MV-4-11 (cell line): ENCODE results near the gene KCNH1.

ENCODE experiments used
- DNase-seq: peaks from one replicate; lab custom pipeline; 2025; lab: John Stamatoyannopoulos, UW

Gene KCNH1

DNA sequence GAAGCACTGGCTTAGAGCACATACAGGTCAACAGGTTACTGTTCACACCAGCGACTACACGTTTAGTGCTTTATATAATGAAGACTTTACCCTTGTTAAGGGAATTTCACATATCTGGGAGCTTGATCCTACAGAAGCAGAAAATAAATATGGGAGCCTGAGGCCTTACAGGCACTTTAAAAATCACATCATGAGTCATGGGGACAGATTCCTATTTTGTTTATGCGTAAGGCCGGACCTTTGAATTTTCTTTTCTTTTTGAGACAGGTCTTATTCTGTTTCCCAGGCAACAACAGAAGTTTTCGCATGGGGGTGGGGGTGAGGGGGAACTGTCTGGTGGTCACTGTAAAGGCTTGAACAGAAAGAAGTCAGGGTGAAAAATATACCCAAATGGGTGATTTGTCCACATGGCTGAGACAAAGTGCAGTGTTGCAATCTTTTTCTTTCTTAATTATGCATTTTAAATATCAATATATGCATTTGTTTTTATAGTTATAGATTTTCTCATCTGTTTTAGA lies 276.7 kb downstream of the KCNH1 start:
- no peak for DNase-seq

DNA sequence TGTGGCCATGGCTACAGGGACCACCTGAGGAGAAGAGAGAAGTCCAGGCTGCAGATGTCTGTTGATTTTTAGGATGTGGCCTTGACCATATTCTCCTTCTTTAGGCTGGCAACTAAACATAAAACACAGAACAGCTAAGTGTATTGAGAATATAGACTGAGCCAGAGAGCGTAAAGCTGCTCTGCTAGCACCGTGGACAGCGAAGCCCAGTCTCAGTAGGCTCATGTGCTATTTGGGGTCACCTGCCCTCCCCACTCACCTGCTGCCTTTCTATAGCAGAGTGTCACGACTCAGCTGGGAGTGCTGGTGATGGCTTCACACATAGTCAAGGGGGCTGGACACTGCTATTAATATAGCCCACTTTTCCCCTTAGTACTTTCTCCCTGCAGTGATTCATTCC lies 278.5 kb downstream of the KCNH1 start:
- DNase-seq: no peak

- no peak for DNase-seq
Measured at GRCh38 chr1:210853276-210853675, 280.7 kb downstream of the KCNH1 start.

DNA sequence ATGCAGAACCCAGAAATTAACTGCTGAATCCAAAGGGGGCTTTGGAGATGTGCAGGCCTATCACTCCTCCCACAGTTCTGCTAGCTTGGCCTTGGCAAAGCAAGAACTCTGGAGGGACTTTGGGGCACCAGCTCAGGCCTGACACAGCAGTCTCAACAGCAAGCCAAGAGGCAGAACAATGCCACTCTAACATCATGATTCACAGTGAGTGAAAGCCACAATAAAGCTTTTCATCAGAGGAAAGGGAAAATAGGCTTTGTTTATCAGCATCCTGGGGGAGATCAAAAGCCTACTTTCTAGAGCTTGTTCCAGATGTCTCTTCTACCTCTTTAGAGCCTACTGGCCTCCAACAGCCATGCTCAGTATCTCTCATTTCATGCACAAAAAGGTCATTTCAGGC lies 283.4 kb downstream of the KCNH1 start:
- DNase-seq: no peak

GRCh38 chr1:210848474-210848873 lies 285.5 kb downstream of the KCNH1 start:
- no peak for DNase-seq

DNA sequence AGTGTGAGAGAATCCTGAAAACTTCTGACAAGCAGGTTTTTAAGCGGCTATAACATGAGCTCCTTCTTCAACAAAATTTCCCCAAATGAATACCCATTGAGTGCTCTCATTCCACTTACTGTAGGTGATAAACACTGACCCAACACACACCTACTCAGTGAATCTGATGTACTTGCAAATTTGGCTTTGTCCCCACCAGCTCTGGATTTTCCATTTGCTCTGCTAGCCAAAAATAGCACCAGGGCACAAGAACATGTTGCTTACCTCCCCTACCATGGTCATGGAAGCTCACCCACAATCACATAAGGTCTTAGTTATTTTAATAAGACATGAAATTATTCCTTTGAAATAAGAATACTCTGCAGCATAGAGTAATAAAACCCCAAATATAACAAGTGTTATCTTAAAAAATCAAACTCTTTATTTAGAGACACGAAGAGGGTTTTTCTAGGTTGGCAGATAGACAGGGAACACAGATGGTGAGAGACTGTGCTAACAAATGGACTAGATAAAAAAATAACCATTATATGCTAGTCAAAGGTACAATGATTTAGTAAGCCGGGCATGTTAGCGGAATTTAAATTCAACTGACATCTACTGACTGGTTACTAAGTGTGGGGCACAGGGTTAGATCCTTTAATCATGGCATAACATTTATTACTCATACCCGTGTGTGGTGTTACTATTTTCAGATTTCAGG lies 291.9 kb downstream of the KCNH1 start:
- DNase-seq: no peak

DNA sequence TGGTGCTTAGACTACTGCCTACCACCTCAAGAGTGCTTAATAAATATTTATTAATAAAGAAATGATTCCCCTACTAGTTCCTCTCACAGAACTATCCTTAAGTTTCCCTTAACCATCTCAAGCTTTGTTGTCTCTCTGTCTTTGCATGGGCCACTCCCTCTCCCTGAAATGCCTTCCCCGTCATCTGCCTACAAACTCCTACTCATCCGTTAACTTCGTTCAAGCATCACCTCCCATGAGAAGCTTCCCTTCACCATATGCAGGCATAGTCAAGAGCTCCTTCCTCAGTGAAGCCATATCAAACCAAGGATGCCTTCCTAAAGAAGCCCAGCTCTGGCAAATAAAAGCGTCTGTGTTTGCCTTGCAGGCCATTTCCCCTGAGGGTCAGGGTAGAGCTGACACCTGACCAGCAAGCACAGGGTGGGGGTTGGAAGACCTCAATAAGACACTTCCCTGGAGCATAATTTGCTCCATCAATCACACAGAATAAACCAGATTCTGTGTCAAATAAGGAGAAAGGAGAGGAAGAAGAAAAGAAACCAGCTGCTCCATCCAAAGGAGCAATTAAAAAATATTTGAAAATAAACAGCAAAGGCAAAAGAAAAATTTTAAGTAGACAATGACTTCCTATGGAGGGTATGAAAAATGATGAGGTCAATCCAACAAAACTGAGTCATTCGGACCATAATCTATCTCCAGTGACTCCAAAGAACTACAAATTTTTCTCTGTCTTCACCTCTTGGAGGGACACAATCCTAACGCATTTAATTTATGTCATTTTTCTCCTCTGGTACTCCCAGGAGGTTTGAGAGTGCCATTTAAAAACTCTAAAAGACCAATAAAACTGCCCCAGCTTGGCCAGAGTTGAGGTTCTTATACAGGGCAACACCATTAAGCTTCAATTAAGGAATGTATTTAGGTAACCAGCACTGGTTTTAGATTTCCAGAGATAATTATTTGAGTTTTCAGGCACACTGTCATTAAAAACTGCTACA lies 303.6 kb downstream of the KCNH1 start:
- no peak for DNase-seq

- DNase-seq: no peak
Measured at GRCh38 chr1:210828996-210829596, 304.9 kb downstream of the KCNH1 start.

DNA sequence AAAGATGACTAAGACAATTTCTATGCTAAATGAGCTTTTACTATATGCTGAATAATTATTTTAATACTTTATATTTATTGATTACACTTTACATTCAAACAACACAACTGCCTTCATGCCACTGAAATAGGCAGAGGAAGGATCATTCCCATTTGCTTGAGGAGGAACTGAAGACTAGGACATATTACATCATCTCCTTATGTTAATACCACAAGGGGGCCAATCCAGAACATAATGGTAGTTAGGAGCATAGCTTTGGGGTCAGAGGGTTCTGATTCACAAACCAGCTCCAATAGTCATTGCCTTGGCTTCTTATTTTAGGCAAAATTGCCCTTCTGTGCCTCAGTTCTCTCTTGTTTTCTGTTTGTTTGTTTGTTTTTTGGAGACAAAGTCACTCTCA lies 306.5 kb downstream of the KCNH1 start:
- no peak for DNase-seq

DNA sequence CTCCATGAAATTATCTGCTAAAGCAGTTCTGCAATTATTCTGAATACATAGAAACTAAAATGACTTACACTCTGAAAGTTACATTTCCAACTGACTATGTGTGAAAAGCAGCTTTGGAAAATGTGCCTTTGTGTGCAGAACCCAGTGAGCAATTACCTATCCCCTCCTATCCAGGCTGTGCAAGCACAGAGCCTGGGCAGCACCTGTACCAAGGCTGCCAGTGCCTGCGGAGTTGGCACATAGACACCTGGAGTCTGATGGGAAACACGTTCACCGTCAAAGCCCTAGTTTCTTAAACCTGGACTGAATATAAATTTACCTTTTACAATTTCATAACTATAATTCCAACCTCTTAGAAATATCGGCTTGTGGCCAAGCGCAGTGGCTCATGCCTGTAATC lies 307.3 kb downstream of the KCNH1 start:
- DNase-seq: no peak

- DNase-seq: no peak
Measured at GRCh38 chr1:210822932-210823331, 311.0 kb downstream of the KCNH1 start.

DNA sequence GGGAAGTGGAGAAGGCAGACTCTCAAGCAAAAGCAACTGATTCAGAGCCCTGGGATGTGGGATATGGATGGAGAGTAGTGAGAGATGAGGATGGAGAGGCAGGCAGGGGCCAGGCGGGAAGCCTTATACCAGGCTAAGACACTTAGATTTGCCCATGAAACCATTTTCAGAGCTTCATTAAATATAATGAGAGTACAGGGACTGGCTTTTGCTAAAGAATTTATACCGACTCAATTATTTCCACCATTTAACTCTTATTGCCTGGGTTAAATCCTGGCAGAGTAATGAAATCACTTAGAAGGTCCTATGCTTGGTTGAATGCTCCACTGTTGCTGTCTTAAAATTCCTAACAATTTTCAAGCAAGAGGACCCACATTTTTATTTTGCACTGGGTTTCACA lies 311.7 kb downstream of the KCNH1 start:
- no peak for DNase-seq

- no peak for DNase-seq
Measured at GRCh38 chr1:210821615-210822014, 312.3 kb downstream of the KCNH1 start.

DNA sequence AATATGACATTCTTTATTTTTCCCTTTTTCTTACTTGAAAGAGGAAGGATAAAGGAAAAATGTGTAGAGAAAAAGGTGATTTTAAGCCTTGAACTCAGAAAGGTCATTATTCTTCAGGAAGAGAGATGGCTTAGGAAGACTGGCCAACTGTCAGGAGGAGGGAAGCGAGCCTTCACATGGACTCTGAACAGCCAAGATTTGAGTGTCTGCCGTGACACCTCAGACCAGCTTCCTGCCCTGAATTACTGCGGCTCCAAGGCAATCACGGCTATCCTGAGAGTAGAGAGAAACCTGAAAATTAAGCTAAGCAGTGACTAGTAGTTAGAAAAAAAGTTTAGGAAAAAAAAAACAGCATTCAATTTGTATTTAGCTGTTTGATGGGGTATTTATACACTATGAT lies 314.7 kb downstream of the KCNH1 start:
- no peak for DNase-seq

GRCh38 chr1:210817385-210818275 lies 316.3 kb downstream of the KCNH1 start:
- DNase-seq: no peak

- DNase-seq: no peak
Measured at GRCh38 chr1:210815641-210816550, 318.1 kb downstream of the KCNH1 start.

DNA sequence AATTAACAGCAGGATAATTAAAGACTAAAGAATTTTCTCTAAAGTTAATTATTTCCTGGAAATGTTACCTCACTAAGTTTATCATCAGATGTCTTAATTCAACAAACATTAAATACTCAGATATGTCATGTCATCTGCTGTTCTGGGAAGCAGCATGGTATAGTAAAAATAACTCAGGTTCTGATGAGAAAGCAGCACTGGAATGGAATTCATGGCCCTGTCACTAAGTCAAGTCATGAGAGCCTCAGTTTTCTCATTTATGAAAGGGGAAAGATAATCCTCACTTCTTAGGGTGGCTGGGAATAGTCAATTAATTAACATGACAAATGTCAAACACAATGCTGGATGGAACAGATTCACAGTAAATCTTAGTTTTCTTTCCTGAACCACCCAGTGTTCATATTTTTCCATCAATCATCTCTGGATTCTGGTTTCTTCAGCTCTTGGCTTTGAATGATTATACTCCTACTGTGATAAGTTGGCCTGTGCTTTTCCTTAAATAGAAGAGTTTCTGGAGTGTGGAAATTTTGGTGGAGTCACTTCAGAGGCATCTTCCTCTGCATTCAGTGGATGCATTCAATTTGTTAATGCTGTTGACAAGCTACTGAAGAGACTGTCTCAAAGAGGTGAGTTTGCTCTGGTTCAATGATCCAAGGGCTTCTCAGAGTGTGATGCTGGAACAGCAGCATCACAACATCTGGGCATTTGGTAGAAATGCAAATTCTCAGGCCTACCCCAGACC lies 319.4 kb downstream of the KCNH1 start:
- no peak for DNase-seq

DNA sequence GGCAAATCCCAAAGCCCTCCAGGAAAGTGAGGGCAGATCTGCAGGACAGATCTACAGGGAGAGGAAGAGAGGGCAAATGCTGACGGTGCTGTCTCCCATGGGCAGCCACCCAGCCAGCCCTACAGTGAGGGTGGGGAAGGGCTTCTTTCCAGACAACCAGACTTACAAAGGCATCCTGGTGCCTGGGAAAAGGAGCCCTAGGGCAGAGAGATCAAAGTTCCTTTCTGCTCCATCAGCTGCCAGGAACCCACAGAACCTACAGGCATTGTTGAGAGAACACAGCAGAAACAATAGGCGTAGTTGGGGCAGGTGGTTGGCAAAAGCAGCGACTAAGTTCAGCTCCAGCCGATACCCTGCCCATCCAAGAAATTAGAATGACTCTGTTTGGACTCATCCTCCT lies 332.4 kb downstream of the KCNH1 start:
- no peak for DNase-seq

DNA sequence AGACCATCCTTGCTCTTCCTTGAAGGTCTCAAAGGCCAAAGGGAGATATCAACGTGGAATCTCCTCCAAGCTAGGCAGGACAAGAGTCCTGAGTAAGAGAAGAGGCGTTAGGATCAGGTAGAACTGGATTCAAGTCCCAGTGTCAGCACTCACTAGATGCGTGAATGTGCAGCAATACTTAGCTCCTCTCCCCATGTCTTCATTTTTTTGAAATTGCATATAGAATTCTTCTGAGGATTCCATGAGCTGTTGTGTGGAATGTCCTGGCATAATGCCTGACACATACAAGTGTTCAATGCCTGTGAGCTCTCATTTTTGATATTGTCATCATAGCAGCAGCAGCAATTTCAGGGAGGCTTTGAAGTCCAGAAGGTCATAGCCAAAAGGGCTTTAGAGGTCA lies 333.2 kb downstream of the KCNH1 start:
- DNase-seq: no peak

DNA sequence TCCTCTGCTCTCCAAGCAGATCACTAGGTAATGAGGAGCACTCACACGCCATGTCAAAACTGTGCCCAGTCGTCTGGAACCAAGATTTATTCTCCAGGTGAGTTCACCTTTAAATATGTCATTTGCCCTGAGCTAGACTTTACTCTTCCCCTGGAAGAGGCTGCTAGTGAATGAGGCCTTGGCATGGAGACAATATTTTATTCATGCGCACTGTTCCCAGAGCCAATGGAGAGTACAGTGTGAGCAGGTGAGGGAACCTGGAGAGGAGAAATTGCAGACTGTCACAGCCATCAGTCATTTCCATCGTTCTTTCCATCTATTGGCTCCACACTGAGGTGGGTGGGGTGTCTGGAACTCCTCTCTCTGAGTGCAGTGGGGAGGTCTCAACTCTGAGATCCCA lies 333.6 kb downstream of the KCNH1 start:
- DNase-seq: no peak
